PC-3 (cell line): ENCODE data around the gene DHRS2. TPM values are rescaled to one million over a fixed set of nuclear protein-coding genes. Genes with fewer than 3 reads are reported as not detected.
"Not testable (repeated sequence)": the region's sequence is repeated elsewhere in the genome, so short reads cannot be mapped to it uniquely, and the experiment has no call there.

Experiments
- ATAC-seq: fragments of 200-7000 bp; cut with Tn5 transposase; 2 replicates; pipeline ENCODE4 v1.9.1; 2020; ENCODE audit warnings: mild to moderate bottlenecking, moderate library complexity
- BruUV-seq: library from RNA; stranded (reverse); fragments of 400-500 nt; replicated peaks from 2 replicates; lab custom pipeline; 2021; lab: Mats Ljungman, UMichigan
- CTCF ChIA-PET: fragments of 300-600 bp; sonication (Branson Sonifier 250); formaldehyde crosslinking; loops from one replicate; lab custom pipeline; 2022; ENCODE audit warnings: antibody characterized with exemption; lab: Charles Lee
- POLR2A ChIA-PET: fragments of 300-600 bp; sonication (Branson Sonifier 250); formaldehyde crosslinking; loops from one replicate; lab custom pipeline; 2022; ENCODE audit warnings: antibody characterized with exemption; ENCODE audit not compliant: unreplicated experiment; lab: Charles Lee
- DNase-seq: peaks from one replicate; pipeline ENCODE4 v3.0.0-alpha.2; 2015
- H2AFZ ChIP-seq: fragments of 300-600 bp; sonication (generic); 2 replicates; pipeline ENCODE4 v1.6.0; 2016; ENCODE audit warnings: antibody characterized with exemption, low read length
- H3F3A ChIP-seq: fragments of 300-600 bp; sonication (generic); one replicate; pipeline ENCODE4 v1.6.0; 2017; ENCODE audit warnings: antibody characterized with exemption, low read length, control low read depth, mild to moderate bottlenecking; ENCODE audit not compliant: unreplicated experiment
- H3K27ac ChIP-seq: fragments of 300-600 bp; sonication (generic); 2 replicates; pipeline ENCODE4 v1.5.1; 2016; ENCODE audit warnings: mild to moderate bottlenecking, low read length
- H3K27me3 ChIP-seq: fragments of 300-600 bp; sonication (generic); 2 replicates; pipeline ENCODE4 v1.6.1; 2016; ENCODE audit warnings: low read length, mixed read lengths
- H3K36me3 ChIP-seq: fragments of 300-600 bp; sonication (generic); 2 replicates; pipeline ENCODE4 v1.6.1; 2016; ENCODE audit warnings: low read depth, mixed run types, low read length, mixed read lengths
- H3K4me1 ChIP-seq: fragments of 300-600 bp; sonication (generic); 2 replicates; pipeline ENCODE4 v1.5.1; 2016; ENCODE audit warnings: low read length; ENCODE audit not compliant: insufficient read depth
- H3K4me2 ChIP-seq: fragments of 300-600 bp; sonication (generic); 2 replicates; pipeline ENCODE4 v1.6.0; 2016; ENCODE audit warnings: low read length
- H3K4me3 ChIP-seq: fragments of 300-600 bp; sonication (generic); 2 replicates; pipeline ENCODE4 v1.5.1; 2016; ENCODE audit warnings: mild to moderate bottlenecking, low read length, mixed read lengths
- H3K79me2 ChIP-seq: fragments of 300-600 bp; sonication (generic); 2 replicates; pipeline ENCODE4 v1.6.1; 2017; ENCODE audit warnings: low read length, mixed read lengths
- H3K9ac ChIP-seq: fragments of 300-600 bp; sonication (generic); 2 replicates; pipeline ENCODE4 v1.6.0; 2016; ENCODE audit warnings: mild to moderate bottlenecking, low read length
- H3K9me2 ChIP-seq: fragments of 300-600 bp; sonication (generic); replicated peaks from 2 replicates; pipeline ENCODE4 v1.6.1; 2016; ENCODE audit warnings: mixed run types, low read length, mixed read lengths
- H3K9me3 ChIP-seq: fragments of 300-600 bp; sonication (generic); 2 replicates; pipeline ENCODE4 v1.6.1; 2016; ENCODE audit warnings: low read length, mixed read lengths
- H4K20me1 ChIP-seq: fragments of 300-600 bp; sonication (generic); 2 replicates; pipeline ENCODE4 v1.6.1; 2016; ENCODE audit warnings: low read length, mixed read lengths
- CTCF ChIP-seq: fragments of 300-600 bp; sonication (generic); conservative IDR thresholded peaks from 2 replicates; pipeline ENCODE4 v1.5.1; 2017; ENCODE audit warnings: antibody characterized with exemption, low read depth, mild to moderate bottlenecking, low read length
- EZH2 ChIP-seq: fragments of 300-600 bp; sonication (generic); IDR thresholded peaks from one replicate; pipeline ENCODE4 v1.6.1; 2017; ENCODE audit warnings: antibody characterized with exemption, mild to moderate bottlenecking, low read length; ENCODE audit not compliant: unreplicated experiment
- EZH2phosphoT487 ChIP-seq: fragments of 300-600 bp; sonication (generic); IDR thresholded peaks from 2 replicates; pipeline ENCODE4 v1.6.1; 2018; ENCODE audit warnings: mild to moderate bottlenecking, antibody characterized with exemption, low read length, borderline replicate concordance
- intact Hi-C: fragments of 100-400 bp; cut with micrococcal nuclease; formaldehyde crosslinking; loops from 2 replicates; pipeline ENCODE4 v1.9.0; 2023
- total RNA-seq: library from RNA; depleted of rRNA; stranded (reverse); fragments of >200 nt; gene quantifications from 2 replicates; pipeline ENCODE4 v1.2.3, GENCODE V29; 2014

The DHRS2 gene
- total RNA-seq, 1 experiment from 2014 or later: 40.9 TPM

- ChIA-PET POLR2A (no interaction called here), CTCF (interaction anchor here (0.7 to 1.5 kb wide), 3 partner anchors 42 to 321 kb away, joined by 3 to 21 read pairs (median 11); no protein-coding TSS in a partner anchor)
- Histone ChIP-seq H3K9me3 (no peaks in the 10 kb centered on the region), H3K4me1 (no peaks in the 10 kb centered on the region), H3K79me2 (no peaks in the 10 kb centered on the region), H3F3A (no peaks in the 10 kb centered on the region), H3K4me3 (no peak overlapping the region), H4K20me1 (no peaks in the 10 kb centered on the region), H3K36me3 (no peaks in the 10 kb centered on the region), H3K27ac (no peak overlapping the region), H2AFZ (no peak overlapping the region), H3K27me3 (no peaks in the 10 kb centered on the region; the same call in 1 of the 2 replicates), H3K4me2 (no peak overlapping the region), H3K9ac (no peak overlapping the region), H3K9me2 (no peaks in the 10 kb centered on the region)
- no TSS peak for BruUV-seq
- TF ChIP-seq EZH2 (no peak), CTCF (no peak), EZH2phosphoT487 (no peak)
- intact Hi-C loops: loop anchor here (5.0 kb wide), 2 partner anchors 323 to 338 kb away; no protein-coding TSS in a partner anchor
- ATAC-seq (no peak), DNase-seq (no peak)
Observed at GRCh38 chr14:23589606-23590005, 46.6 kb upstream of the DHRS2 start.

GRCh38 chr14:23590198-23590597 is 46.0 kb upstream of the DHRS2 start:
- H3K79me2 ChIP-seq: no peaks in the 10 kb centered on the region
- TF ChIP-seq EZH2phosphoT487 (no peak), CTCF (no peak), EZH2 (no peak)
- no peak overlapping the region for H3K4me2 ChIP-seq
- intact Hi-C loops: no loop called here
- H3K9ac ChIP-seq: no peak overlapping the region
- H3K36me3 ChIP-seq: no peaks in the 10 kb centered on the region
- H3K9me3 ChIP-seq: no peaks in the 10 kb centered on the region
- ATAC-seq (no peak), DNase-seq (no peak)
- no TSS peak for BruUV-seq
- H3F3A ChIP-seq: no peaks in the 10 kb centered on the region
- no peak overlapping the region for H3K27ac ChIP-seq
- H2AFZ ChIP-seq: no peak overlapping the region
- ChIA-PET POLR2A (no interaction called here), CTCF (no interaction called here)
- H3K4me3 ChIP-seq: no peak overlapping the region
- H3K9me2 ChIP-seq: no peaks in the 10 kb centered on the region
- no peaks in the 10 kb centered on the region for H3K4me1 ChIP-seq
- H3K27me3 ChIP-seq: no peaks in the 10 kb centered on the region; the same call in 1 of the 2 replicates
- H4K20me1 ChIP-seq: no peaks in the 10 kb centered on the region

DNA sequence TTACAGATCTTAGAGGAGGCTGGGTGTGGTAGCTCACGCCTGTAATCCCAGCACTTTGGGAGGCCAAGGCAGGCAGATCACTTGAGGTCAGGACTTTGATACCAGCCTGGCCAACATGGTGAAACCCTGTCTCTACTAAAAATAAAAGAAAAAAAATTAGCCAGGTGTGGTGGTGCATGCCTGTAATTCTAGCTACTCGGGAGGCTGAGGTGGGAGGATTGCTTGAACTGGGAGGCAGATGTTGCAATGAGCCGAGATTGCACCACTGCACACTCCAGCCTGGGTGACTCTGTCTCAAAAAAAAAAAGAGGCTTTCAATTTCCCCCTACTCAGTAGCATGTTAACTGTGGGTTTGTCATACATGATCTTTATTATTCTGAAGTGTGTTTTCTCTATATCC is 42.0 kb upstream of the DHRS2 start:
- H3K9me2 ChIP-seq, H3K79me2 ChIP-seq, POLR2A ChIA-PET, H2AFZ ChIP-seq, H3K9me3 ChIP-seq, BruUV-seq, H3K36me3 ChIP-seq, H3K27ac ChIP-seq, H4K20me1 ChIP-seq, H3F3A ChIP-seq, H3K4me1 ChIP-seq, H3K27me3 ChIP-seq, H3K4me2 ChIP-seq, CTCF ChIA-PET, H3K4me3 ChIP-seq, intact Hi-C loops, ATAC-seq, DNase-seq, H3K9ac ChIP-seq: not testable (repeated sequence)
